ENCODE measurements around the gene BNC1.

BNC1 gene

GRCh38 chr15:83320844-83321243, 36.4 kb upstream of the BNC1 start:
- peak; percentile 73 for DNase-seq (ENCODE audit: low read depth)
- no peak overlapping the region for H3K4me3 ChIP-seq (replicated peaks; ENCODE audit: low read depth, low read length)
- TF ChIP-seq CTCF (IDR thresholded peaks at IDR 0.05; ENCODE audit: low read length, missing control alignments): no peak

GRCh38 chr15:83320404-83320803, 35.9 kb upstream of the BNC1 start:
- TF ChIP-seq CTCF (IDR thresholded peaks at IDR 0.05; ENCODE audit: low read length, missing control alignments): no peak
- DNase-seq (ENCODE audit: low read depth): peak; percentile 94
- no peak overlapping the region for H3K4me3 ChIP-seq (replicated peaks; ENCODE audit: low read depth, low read length)

GRCh38 chr15:83319771-83320170, 35.3 kb upstream of the BNC1 start:
- DNase-seq (ENCODE audit: low read depth): no peak
- no peak for TF ChIP-seq CTCF (IDR thresholded peaks at IDR 0.05; ENCODE audit: low read length, missing control alignments)
- no peak overlapping the region for H3K4me3 ChIP-seq (replicated peaks; ENCODE audit: low read depth, low read length)

- no peak overlapping the region for H3K4me3 ChIP-seq (replicated peaks; ENCODE audit: low read depth, low read length)
- no peak for TF ChIP-seq CTCF (IDR thresholded peaks at IDR 0.05; ENCODE audit: low read length, missing control alignments)
- DNase-seq (ENCODE audit: low read depth): peak; percentile 42
Measured at GRCh38 chr15:83318861-83319415, 34.5 kb upstream of the BNC1 start.

- H3K4me3 ChIP-seq (replicated peaks; ENCODE audit: low read depth, low read length): no peak overlapping the region
- TF ChIP-seq CTCF (IDR thresholded peaks at IDR 0.05; ENCODE audit: low read length, missing control alignments): no peak
- DNase-seq (ENCODE audit: low read depth): no peak
Measured at GRCh38 chr15:83318036-83318435, 33.6 kb upstream of the BNC1 start.

GRCh38 chr15:83312071-83312470, 27.6 kb upstream of the BNC1 start:
- no peak for TF ChIP-seq CTCF (IDR thresholded peaks at IDR 0.05; ENCODE audit: low read length, missing control alignments)
- H3K4me3 ChIP-seq (replicated peaks; ENCODE audit: low read depth, low read length): no peak overlapping the region

More at GRCh38 chr15:83312071-83312470, 27.6 kb upstream of the BNC1 start:
- no peak for DNase-seq (ENCODE audit: low read depth)
